A673 (cell line): ENCODE results near the gene PCDHGB5. TPM values are rescaled to one million over a fixed set of nuclear protein-coding genes. Genes with fewer than 3 reads are reported as not detected.
"Not testable (repeated sequence)": the region's sequence is repeated elsewhere in the genome, so short reads cannot be mapped to it uniquely, and the experiment has no call there.

Experiments
- BruUV-seq: library from RNA; stranded (reverse); fragments of 400-500 nt; replicated peaks from 2 replicates; lab custom pipeline; 2021; lab: Mats Ljungman, UMichigan
- CTCF ChIA-PET: fragments of 300-600 bp; sonication (Branson Sonifier 250); formaldehyde crosslinking; loops from one replicate; lab custom pipeline; 2022; ENCODE audit warnings: antibody characterized with exemption; lab: Charles Lee
- POLR2A ChIA-PET: fragments of 300-600 bp; sonication (Branson Sonifier 250); formaldehyde crosslinking; loops from one replicate; lab custom pipeline; 2022; ENCODE audit warnings: antibody characterized with exemption; ENCODE audit not compliant: low non-redundant PET; lab: Charles Lee
- DNase-seq: peaks from one replicate; pipeline ENCODE4 v3.0.0-alpha.2; 2015; ENCODE audit warnings: low spot score
- H3K27ac ChIP-seq: fragments of 200-600 bp; sonication (generic); 2 replicates; pipeline ENCODE4 v1.5.1; 2016; ENCODE audit warnings: mixed run types, low read depth, mild to moderate bottlenecking, mixed read lengths, antibody characterized with exemption, low read length; ENCODE audit not compliant: poor library complexity, severe bottlenecking
- H3K27me3 ChIP-seq: fragments of 200-600 bp; sonication (generic); replicated peaks from 2 replicates; pipeline ENCODE4 v1.6.1; 2017; ENCODE audit warnings: mixed run types, low read depth, mild to moderate bottlenecking, mixed read lengths, antibody characterized with exemption, low read length; ENCODE audit not compliant: insufficient read depth, poor library complexity
- H3K36me3 ChIP-seq: fragments of 200-600 bp; sonication (generic); 2 replicates; pipeline ENCODE4 v1.6.1; 2016; ENCODE audit warnings: mixed run types, mild to moderate bottlenecking, mixed read lengths, antibody characterized with exemption, low read length; ENCODE audit not compliant: insufficient read depth, poor library complexity, severe bottlenecking
- H3K4me1 ChIP-seq: fragments of 200-600 bp; sonication (generic); 2 replicates; pipeline ENCODE4 v1.6.1; 2017; ENCODE audit warnings: mixed run types, mild to moderate bottlenecking, mixed read lengths, antibody characterized with exemption, low read length; ENCODE audit not compliant: insufficient read depth, poor library complexity, severe bottlenecking
- H3K4me3 ChIP-seq: fragments of 200-600 bp; sonication (generic); 2 replicates; pipeline ENCODE4 v1.5.1; 2016; ENCODE audit warnings: low read depth, mixed run types, mild to moderate bottlenecking, mixed read lengths, low read length; ENCODE audit not compliant: poor library complexity, severe bottlenecking
- H3K9me3 ChIP-seq: fragments of 200-600 bp; sonication (generic); 2 replicates; pipeline ENCODE4 v1.6.1; 2016; ENCODE audit warnings: mixed run types, low read depth, mild to moderate bottlenecking, mixed read lengths, antibody characterized with exemption, low read length; ENCODE audit not compliant: poor library complexity, severe bottlenecking
- EZH2 ChIP-seq: fragments of 200-600 bp; sonication (generic); IDR thresholded peaks from 2 replicates; pipeline ENCODE4 v1.6.1; 2017; ENCODE audit warnings: borderline replicate concordance, low read depth, mild to moderate bottlenecking, mixed read lengths, antibody characterized with exemption, low read length; ENCODE audit not compliant: poor library complexity, severe bottlenecking
- intact Hi-C: fragments of 100-400 bp; cut with micrococcal nuclease; formaldehyde crosslinking; loops from one replicate; pipeline ENCODE4 v1.10.0; 2022; ENCODE audit not compliant: unreplicated experiment
- total RNA-seq: library from RNA; stranded (reverse); gene quantifications from 2 replicates; pipeline ENCODE4 v1.2.3, GENCODE V29; 2021
- TF ChIP-seq, protein P1 (sequence below): fragments of 300-800, 200-600 bp; sonication (generic); conservative IDR thresholded peaks from 2 replicates; pipeline ENCODE4 v1.5.1; 2017; ENCODE audit warnings: low read depth, mild to moderate bottlenecking, antibody characterized with exemption, low read length, moderate library complexity, mixed read lengths

Gene PCDHGB5
- total RNA-seq, 1 experiment from 2014 or later, result 43.3 TPM

DNA sequence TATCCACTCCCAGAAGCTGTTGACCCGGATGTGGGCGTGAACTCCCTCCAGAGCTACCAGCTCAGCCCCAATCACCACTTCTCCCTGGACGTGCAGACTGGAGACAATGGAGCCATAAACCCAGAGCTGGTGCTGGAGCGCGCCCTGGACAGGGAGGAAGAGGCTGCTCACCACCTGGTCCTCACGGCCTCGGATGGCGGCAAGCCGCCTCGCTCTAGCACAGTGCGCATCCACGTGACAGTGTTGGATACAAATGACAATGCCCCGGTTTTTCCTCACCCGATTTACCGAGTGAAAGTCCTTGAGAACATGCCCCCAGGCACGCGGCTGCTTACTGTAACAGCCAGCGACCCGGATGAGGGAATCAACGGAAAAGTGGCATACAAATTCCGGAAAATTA, 4.5 kb upstream of the PCDHGB5 start:
- Histone ChIP-seq H3K4me3 (no peak overlapping the region), H3K36me3 (no peaks in the 10 kb centered on the region), H3K27me3 (no peaks in the 10 kb centered on the region), H3K27ac (no peak overlapping the region), H3K4me1 (no peaks in the 10 kb centered on the region), H3K9me3 (peaks cover 53% of the 10 kb centered on the region)
- CTCF ChIA-PET, result no interaction called here
- POLR2A ChIA-PET, result no interaction called here
- BruUV-seq, result no TSS peak
- no peak for TF ChIP-seq EZH2
- TF ChIP-seq, protein P1, sequence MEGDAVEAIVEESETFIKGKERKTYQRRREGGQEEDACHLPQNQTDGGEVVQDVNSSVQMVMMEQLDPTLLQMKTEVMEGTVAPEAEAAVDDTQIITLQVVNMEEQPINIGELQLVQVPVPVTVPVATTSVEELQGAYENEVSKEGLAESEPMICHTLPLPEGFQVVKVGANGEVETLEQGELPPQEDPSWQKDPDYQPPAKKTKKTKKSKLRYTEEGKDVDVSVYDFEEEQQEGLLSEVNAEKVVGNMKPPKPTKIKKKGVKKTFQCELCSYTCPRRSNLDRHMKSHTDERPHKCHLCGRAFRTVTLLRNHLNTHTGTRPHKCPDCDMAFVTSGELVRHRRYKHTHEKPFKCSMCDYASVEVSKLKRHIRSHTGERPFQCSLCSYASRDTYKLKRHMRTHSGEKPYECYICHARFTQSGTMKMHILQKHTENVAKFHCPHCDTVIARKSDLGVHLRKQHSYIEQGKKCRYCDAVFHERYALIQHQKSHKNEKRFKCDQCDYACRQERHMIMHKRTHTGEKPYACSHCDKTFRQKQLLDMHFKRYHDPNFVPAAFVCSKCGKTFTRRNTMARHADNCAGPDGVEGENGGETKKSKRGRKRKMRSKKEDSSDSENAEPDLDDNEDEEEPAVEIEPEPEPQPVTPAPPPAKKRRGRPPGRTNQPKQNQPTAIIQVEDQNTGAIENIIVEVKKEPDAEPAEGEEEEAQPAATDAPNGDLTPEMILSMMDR, result no peak
- no peak for DNase-seq
- intact Hi-C loops, result no loop called here

- POLR2A ChIA-PET, H3K4me3 ChIP-seq, BruUV-seq, H3K27me3 ChIP-seq, CTCF ChIA-PET, H3K27ac ChIP-seq, H3K4me1 ChIP-seq, DNase-seq: not testable (repeated sequence)
- H3K9me3 ChIP-seq, result peaks cover 53% of the 10 kb centered on the region
- intact Hi-C loops, result loop anchor here (5.0 kb wide), 1 partner anchor 128 kb away; no protein-coding TSS in a partner anchor
- H3K36me3 ChIP-seq, result peaks cover 12% of the 10 kb centered on the region
These were observed 3.2 kb upstream of the PCDHGB5 start for GRCh38 chr5:141394401-141395187.

DNA sequence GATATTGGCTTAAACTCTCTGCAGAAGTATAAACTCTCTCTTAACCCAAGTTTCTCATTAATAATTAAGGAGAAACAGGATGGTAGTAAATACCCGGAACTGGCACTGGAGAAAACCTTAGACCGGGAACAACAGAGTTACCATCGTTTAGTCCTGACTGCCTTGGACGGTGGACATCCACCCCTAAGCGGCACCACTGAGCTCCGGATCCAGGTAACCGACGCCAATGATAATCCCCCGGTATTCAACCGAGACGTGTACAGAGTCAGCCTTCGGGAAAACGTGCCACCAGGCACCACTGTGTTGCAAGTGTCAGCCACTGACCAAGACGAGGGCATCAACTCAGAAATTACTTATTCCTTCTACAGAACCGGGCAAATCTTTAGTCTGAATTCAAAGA, 861 bp downstream of the PCDHGB5 start:
- POLR2A ChIA-PET, result no interaction called here
- H3K36me3 ChIP-seq, result peaks cover 31% of the 10 kb centered on the region
- CTCF ChIA-PET, result interaction anchor here (1.5 kb wide), 2 partner anchors 159 to 175 kb away, joined by 5 to 7 read pairs; partner anchors contain the start of gene PCDHB14
- no peak for DNase-seq
- H3K4me1 ChIP-seq, result no peaks in the 10 kb centered on the region
- no peak overlapping the region for H3K4me3 ChIP-seq
- BruUV-seq, result TSS peak; percentile 53
- no peak overlapping the region for H3K27ac ChIP-seq
- TF ChIP-seq, protein P1, result no peak
- H3K27me3 ChIP-seq, result no peaks in the 10 kb centered on the region
- H3K9me3 ChIP-seq, result peaks cover 54% of the 10 kb centered on the region
- intact Hi-C loops, result loop anchor here (5.0 kb wide), 1 partner anchor 124 kb away; no protein-coding TSS in a partner anchor
